Fibroblast of peridontal ligament (primary cell): Measurements from ENCODE around the gene FERD3L.
"Not testable (repeated sequence)": the region's sequence is repeated elsewhere in the genome, so short reads cannot be mapped to it uniquely, and the experiment has no call there.

Experiments used
- DNase-seq: peaks from one replicate; pipeline ENCODE4 v3.0.0-alpha.2; 2010; ENCODE audit errors: extremely low read depth

FERD3L gene

DNA sequence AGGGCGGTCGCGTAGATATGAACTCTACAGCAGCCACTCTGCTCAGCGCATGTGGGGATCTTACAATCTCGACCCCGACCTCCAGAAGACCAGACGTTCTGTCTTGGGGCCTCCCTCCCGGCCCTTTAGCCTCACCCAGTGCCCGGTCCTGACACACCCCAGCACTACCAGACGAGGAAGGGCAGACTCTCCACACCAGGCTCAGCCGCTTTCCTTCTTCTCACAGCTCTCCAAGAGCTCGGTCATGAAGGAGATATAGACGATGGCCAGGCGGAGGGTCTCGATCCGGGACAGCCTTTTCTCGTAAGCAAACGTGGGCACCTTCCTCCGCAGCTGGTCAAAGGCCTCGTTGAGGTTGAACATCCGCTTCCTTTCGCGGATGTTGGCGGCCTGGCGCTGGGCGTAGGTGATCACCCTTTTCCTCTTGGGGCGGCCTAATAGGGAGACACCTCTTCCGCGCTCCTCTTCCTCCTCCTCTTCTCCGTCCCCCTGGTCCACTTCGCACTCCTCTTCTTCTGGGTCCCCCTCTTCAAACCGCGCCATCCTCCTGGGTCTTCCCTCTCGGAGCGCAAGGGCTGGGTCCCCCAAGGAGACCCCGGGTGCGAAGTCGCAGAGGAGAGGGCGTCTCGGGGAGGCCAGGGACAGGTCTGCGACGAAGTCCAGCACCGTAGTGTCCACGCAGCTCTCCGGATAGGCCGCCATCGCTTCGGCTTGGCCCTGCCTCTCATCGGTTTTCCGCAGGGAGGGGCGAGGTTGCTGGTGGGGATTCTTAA lies at the start of gene FERD3L:
TSS of gene FERD3L (minus strand) at position 761 of the 773 bp plus-strand sequence. CDS start at position 702, 59 bp downstream.
- DNase-seq = no peak

- not testable (repeated sequence) for DNase-seq
Observed at GRCh38 chr7:19194417-19194816, 49.2 kb upstream of the FERD3L start.

DNA sequence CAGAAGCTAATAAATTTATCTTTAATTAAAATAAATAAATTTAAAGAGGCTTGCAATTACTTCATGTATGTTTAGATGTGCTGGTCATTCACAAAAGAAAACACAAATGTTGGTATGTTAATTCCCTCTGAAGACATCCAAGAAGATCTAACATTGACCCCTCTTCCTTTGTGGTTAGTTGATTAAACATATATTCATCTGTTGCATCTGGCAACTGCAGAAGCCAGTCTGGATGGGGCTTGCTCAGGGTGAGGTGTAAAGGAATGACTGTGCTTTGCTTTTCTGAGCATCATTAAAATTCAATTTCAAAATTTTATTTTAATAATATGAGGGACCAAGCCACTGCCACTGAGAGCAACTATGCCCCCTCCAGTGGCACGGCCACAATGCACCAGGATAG lies 36.4 kb upstream of the FERD3L start:
- no peak for DNase-seq

DNA sequence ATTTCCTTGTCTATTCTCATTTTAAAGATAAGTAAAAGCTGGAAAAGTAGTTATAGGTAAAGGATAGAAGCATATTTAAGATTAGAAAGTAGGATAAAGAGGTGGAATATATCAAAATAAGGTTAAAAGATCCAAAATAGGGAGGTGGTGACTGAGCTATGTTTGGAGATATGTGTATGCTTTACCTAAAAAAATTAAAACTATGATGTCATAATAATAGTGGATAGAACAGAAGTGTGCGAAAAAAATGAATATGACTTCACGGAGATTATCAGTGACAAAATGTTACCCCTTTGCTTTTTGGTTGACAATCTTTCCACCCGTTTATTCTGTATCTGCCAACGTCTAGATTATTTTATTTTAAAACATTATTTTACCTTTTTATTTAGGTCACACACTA lies 33.4 kb upstream of the FERD3L start:
- DNase-seq = no peak

GRCh38 chr7:19177269-19177668 lies 32.0 kb upstream of the FERD3L start:
- peak; percentile 54 for DNase-seq

GRCh38 chr7:19175241-19175640 lies 30.0 kb upstream of the FERD3L start:
- no peak for DNase-seq

DNA sequence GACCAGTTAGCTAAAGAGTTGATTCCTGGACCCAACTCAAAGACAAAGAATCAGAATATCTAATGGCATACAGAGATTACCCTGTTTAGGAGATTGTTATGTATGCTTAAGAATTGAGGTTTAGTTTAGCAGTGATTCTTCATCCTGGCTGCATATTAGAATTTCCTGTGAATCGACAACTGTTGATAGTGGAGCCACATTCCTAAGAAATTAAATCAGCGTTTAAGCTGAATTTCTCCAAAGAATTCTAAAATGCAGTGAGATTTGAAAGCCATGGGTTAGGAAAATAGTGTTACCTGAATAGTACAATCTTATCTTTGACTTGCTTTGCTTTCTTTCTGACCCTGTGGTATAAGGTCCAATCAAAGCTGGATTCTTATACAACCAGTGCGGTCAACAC lies 16.4 kb upstream of the FERD3L start:
- peak; percentile 29 for DNase-seq

- peak; percentile 26 for DNase-seq
Observed at GRCh38 chr7:19146699-19147098, 1.5 kb upstream of the FERD3L start.

DNA sequence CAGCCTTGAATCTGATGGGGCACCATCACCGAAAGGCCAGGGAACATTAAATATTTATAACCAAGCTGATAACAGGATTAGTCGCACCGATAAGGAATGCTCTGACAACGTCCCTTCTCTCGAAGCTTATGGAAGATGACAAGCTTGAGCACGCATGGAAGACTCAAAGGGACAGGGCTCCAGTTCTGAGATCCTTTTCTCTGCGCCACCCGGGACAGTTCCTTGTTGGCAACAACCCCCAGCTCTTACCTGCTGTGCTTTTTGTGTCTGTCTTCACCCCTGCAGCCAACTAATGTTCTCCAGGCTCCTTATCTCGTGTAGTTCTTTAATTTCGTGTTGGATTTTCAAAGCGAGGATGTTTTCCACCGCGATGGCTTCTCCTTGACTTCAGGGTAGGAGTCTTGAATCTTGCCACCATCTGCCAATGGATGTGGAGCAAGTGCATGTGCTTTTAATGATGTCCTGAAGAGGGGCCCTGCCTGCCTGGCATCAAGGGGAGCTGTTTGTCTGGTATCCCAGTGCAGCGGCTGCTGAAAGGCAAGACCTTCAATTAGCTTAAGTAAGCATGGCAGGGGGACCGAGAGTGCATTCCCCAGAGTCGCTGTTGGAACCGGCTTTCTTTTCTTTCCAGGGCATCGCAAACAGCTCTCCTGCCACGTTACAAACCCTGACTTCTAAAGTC lies 354 bp upstream of the FERD3L start:
- no peak for DNase-seq

DNA sequence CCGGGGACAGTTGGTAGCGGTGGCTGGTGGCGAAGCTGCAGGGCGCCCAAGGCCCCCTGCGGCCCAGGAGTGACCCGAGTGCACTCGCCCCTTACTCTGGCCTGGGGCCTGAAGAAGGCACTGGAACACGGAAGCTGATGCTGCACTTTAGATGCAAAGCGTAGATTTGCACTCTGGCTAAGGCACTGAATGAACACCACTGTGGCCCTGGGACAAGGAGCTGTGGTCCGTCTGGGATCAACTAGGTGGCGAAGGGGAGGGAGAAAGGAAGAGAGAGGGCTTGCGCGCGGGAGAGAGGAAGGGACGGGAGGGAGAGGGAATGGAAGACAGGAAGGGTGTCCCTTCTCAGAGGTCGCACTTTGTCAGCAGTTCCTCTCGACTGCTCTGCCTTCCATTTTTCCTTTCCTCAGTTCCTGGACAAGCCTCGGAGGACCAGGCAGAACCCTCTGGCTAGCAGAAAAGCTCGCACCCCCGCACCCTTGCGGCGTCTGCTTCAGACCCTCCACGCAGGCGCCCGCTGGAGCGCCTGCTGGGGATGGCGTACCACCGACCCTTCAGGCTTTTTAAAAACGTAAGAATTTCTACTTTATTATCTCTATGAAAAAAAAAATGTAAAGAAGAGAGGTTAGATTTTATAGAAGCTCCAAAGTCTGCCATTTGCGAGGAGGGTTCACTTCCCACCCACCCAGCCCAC lies 1.2 kb downstream of the FERD3L start:
- no peak for DNase-seq

DNA sequence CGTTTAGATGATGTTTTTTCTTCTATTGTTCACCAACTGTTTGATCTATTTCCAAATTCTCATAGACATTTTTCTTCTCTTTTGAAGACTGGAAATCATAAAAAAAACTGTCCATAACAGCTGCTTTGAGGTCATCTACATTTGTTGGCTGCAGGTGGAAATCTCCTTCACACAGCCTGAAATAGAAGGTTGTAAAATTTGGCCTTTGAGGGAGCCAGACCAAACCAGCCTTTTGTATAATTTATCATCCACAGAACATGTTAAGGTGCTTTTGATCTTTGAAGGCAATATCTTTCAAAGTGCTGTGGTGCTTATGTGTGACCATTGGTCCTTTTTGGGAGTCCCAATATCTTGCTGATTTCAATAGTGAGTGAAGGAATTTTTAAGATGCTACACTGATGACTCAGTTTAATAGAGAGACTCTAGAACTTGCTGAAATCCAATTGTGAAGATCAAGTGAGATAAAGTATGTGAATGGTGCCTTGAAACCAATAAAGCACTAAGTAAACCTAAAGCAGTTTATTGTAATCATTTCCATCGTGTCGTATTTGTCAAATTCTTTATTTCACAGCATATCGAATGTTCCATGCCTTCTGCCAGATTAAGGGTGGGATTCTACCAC lies 5.4 kb downstream of the FERD3L start:
- DNase-seq = no peak

GRCh38 chr7:19133886-19134285 lies 11.3 kb downstream of the FERD3L start:
- DNase-seq = peak; percentile 25

GRCh38 chr7:19133390-19133789 lies 11.8 kb downstream of the FERD3L start:
- DNase-seq = no peak

DNA sequence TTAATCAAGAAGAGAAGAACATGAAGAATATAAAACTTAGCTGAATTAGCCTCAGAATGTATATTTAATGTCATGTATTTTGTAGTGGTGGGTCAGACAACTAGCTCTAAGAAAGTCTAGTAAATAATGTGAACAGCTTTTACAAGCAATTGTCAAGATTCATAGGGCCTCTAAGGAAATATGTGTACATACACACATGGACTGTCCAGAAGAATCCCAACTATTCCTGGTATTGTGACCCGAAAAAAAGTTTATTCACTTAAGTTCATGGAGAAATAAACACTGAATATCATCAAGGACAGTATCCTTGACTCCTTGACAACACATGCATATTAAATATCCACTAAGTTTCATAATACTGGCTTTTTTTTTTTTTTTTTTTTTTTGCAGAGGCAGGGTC lies 16.4 kb downstream of the FERD3L start:
- DNase-seq = peak; percentile 46

- peak; percentile 83 for DNase-seq
Observed at GRCh38 chr7:19121977-19122588, 23.1 kb downstream of the FERD3L start.

GRCh38 chr7:19119870-19120486 lies 25.2 kb downstream of the FERD3L start:
- DNase-seq = no peak

DNA sequence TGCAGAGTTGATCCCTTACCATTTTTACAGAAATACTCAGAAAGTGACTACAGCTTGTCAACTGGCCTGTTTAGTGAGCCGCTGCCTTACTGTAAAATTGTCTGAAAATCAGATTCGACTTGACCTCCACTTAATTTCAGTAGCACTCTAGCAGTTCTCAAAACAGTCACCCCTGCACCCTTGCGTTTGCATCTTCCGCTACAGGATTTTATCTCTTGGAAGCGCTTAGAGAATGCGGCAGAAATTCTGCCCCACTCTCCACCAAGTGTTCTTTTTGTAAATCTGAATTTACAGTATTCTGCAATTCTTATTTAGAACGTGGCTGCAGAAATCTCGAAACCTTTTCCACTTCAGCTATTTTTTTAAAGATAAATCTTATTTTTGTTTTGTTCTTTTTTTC lies 25.8 kb downstream of the FERD3L start:
- DNase-seq = no peak

DNA sequence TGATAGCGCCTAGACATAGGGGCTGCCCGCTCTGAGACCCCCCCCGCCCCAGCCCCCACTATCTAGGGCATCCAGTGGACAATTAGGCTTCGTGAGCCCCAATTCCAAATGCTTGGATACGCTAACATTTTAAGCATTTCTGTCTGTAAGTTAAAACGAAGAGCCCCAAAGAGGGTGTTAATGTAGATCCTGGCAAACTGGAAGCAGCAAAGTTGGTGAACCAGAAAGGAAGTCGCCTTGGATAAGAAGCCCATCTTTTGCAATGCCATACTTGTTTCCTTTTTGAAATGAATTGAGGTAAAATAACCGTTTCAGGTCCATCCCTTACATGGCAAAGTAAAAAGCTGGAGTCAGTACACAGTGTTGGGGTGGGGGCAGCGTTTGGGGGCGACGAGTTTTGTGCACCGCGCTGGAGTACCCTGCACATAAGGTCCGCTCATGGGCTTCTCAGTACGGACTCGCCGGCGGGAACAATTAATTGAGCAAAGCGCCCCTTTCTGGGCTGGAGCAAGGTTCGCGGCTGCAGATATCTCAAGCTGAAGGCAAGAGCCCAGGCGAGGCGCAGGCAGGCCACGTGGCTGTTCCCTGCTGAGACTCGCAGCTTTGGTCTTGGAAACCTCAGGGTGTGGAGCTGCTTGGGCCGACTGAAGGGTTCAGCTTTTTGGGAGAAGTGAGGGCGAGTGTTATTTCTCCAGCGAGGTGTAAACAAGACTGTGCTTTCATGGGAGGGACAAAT lies 26.4 kb downstream of the FERD3L start:
- no peak for DNase-seq

DNA sequence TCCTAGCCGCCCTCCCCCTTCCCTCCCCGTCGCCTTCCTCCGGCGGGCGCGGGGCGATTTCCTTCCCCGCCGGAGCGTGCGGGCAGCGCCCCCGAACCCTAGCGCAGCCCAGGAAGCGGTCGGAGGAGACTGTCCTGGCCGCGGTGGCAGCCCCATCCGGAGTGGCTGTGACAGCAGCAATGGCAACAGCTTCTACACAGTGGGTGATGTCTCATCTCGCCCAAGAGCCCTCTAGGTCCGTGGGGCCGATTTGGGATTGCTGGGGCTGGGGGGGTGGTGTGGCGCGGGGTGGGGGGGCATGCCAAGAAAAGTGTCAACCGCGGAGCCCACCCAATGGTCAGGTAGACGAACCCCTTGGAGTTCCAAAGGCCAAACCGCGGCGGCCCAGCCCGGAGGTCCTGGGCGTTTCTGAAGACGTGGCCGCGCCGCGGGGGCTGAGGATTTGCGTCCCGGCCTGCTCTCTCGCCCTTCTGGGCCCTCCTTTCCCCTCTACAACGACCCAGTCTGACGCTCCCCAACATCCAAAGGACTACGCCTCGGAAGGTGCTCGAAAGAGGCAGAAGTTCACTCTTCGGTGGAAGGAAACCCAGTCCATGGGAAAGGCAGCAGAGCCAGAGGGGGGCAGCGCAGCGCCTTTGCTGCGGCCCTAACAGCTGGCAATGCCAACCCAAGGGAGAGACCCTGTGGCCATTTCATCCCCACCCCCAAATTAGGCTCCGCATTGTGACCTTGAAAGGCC lies 27.2 kb downstream of the FERD3L start:
- DNase-seq = peak; percentile 43
